ENCODE data around the gene DACT2.

- TF ChIP-seq CTCF (IDR thresholded peaks at IDR 0.05; ENCODE audit: borderline replicate concordance, extremely low read depth, low read length, poor library complexity, severe bottlenecking) (no peak), EZH2 (IDR thresholded peaks at IDR 0.05; ENCODE audit: borderline replicate concordance, low read depth, low read length, severe bottlenecking) (no peak)
These were observed 46.9 kb downstream of the DACT2 start for GRCh38 chr6:168272415-168273325.
